ENCODE results near the gene IFNW1. TPM values are rescaled to one million over a fixed set of nuclear protein-coding genes. Genes with fewer than 3 reads are reported as not detected.
"Not testable (repeated sequence)": the region's sequence is repeated elsewhere in the genome, so short reads cannot be mapped to it uniquely, and the experiment has no call there.

The IFNW1 gene
- not detected for total RNA-seq
- long read RNA-seq, result 0 reads

- intact Hi-C loops (cut with DNase I), result no loop called here
- DNase-seq (ENCODE audit: missing footprints) (no peak), ATAC-seq (no peak)
These were observed at the start of gene IFNW1 for GRCh38 chr9:21141427-21141882. Gene IFNW1 (minus strand): TSS chr9:21141832. CDS start chr9:21141570, 262 bp downstream.

GRCh38 chr9:21187487-21187886 is 45.9 kb upstream of the IFNW1 start, which contains the start of gene IFNA4:
Gene IFNA4 (minus strand): TSS chr9:21187587. CDS start chr9:21187531, 56 bp downstream.
- intact Hi-C loops (cut with DNase I); DNase-seq (ENCODE audit: missing footprints); ATAC-seq: not testable (repeated sequence)

- peak; percentile 44 for ATAC-seq
- intact Hi-C loops (cut with DNase I); DNase-seq (ENCODE audit: missing footprints): not testable (repeated sequence)
These were observed 41.4 kb upstream of the IFNW1 start for GRCh38 chr9:21182810-21183736.

- intact Hi-C loops (cut with DNase I), result no loop called here
- no peak for ATAC-seq
- DNase-seq (ENCODE audit: missing footprints), result no peak
These were observed 33.0 kb upstream of the IFNW1 start for GRCh38 chr9:21174671-21175070.

GRCh38 chr9:21172156-21172555 is 30.5 kb upstream of the IFNW1 start:
- intact Hi-C loops (cut with DNase I), result no loop called here
- DNase-seq (ENCODE audit: missing footprints) (no peak), ATAC-seq (no peak)

- intact Hi-C loops (cut with DNase I), result no loop called here
- DNase-seq (ENCODE audit: missing footprints), result no peak
- no peak for ATAC-seq
These were observed 29.7 kb upstream of the IFNW1 start for GRCh38 chr9:21171351-21171750.

GRCh38 chr9:21166560-21166959 is 24.9 kb upstream of the IFNW1 start, which contains the start of gene IFNA21:
Gene IFNA21 (minus strand): TSS chr9:21166660. CDS start chr9:21166612, 48 bp downstream.
- ATAC-seq; intact Hi-C loops (cut with DNase I): not testable (repeated sequence)

GRCh38 chr9:21165516-21165915 is 23.9 kb upstream of the IFNW1 start:
- intact Hi-C loops (cut with DNase I), result no loop called here
- no peak for ATAC-seq
- no peak for DNase-seq (ENCODE audit: missing footprints)

More at GRCh38 chr9:21166560-21166959, 24.9 kb upstream of the IFNW1 start, which contains the start of gene IFNA21:
- DNase-seq (ENCODE audit: missing footprints), result not testable (repeated sequence)

- DNase-seq (ENCODE audit: missing footprints) (no peak), ATAC-seq (no peak)
- intact Hi-C loops (cut with DNase I), result no loop called here
These were observed 18.5 kb upstream of the IFNW1 start for GRCh38 chr9:21160178-21160577.

- no peak for DNase-seq (ENCODE audit: missing footprints)
- intact Hi-C loops (cut with DNase I), result no loop called here
- ATAC-seq, result no peak
These were observed 13.9 kb upstream of the IFNW1 start for GRCh38 chr9:21155501-21155900.

GRCh38 chr9:21154018-21154608 is 12.5 kb upstream of the IFNW1 start:
- intact Hi-C loops (cut with DNase I), result no loop called here
- DNase-seq (ENCODE audit: missing footprints), result peak; percentile 54
- ATAC-seq, result no peak

GRCh38 chr9:21153336-21154017 is 11.8 kb upstream of the IFNW1 start:
- intact Hi-C loops (cut with DNase I), result no loop called here
- ATAC-seq, result no peak

GRCh38 chr9:21144603-21145002 is 3.0 kb upstream of the IFNW1 start:
- intact Hi-C loops (cut with DNase I), result no loop called here
- DNase-seq (ENCODE audit: missing footprints) (no peak), ATAC-seq (no peak)

More at GRCh38 chr9:21153336-21154017, 11.8 kb upstream of the IFNW1 start:
- no peak for DNase-seq (ENCODE audit: missing footprints)

- DNase-seq (ENCODE audit: missing footprints) (no peak), ATAC-seq (no peak)
- intact Hi-C loops (cut with DNase I), result no loop called here
These were observed 4.6 kb downstream of the IFNW1 start for GRCh38 chr9:21137020-21137419.

GRCh38 chr9:21135736-21136135 is 5.9 kb downstream of the IFNW1 start:
- DNase-seq (ENCODE audit: missing footprints) (no peak), ATAC-seq (no peak)
- intact Hi-C loops (cut with DNase I), result no loop called here

GRCh38 chr9:21128186-21128585 is 13.4 kb downstream of the IFNW1 start:
- intact Hi-C loops (cut with DNase I); DNase-seq (ENCODE audit: missing footprints); ATAC-seq: not testable (repeated sequence)

- intact Hi-C loops (cut with DNase I), result no loop called here
- DNase-seq (ENCODE audit: missing footprints) (no peak), ATAC-seq (no peak)
These were observed 19.9 kb downstream of the IFNW1 start for GRCh38 chr9:21121595-21122251.

GRCh38 chr9:21121079-21121478 is 20.6 kb downstream of the IFNW1 start:
- intact Hi-C loops (cut with DNase I), result no loop called here
- ATAC-seq (no peak), DNase-seq (ENCODE audit: missing footprints) (no peak)
